Measurements from ENCODE around the gene ELMO3. TPM values are rescaled to one million over a fixed set of nuclear protein-coding genes. Genes with fewer than 3 reads are reported as not detected.

The ELMO3 gene
- polyA plus RNA-seq, 1 donor from 2014 or later = 2.2 TPM

- H3K9me2 ChIP-seq (ENCODE audit: insufficient read depth, low read length) = no peaks in the 10 kb centered on the region
- no peak overlapping the region for H3K4me2 ChIP-seq (ENCODE audit: low read length)
- H3K9ac ChIP-seq (ENCODE audit: low read length) = no peak overlapping the region
- no peaks in the 10 kb centered on the region for H3K36me3 ChIP-seq (ENCODE audit: insufficient read depth, low read length)
- peak overlapping the region; percentile 70 for H3K4me3 ChIP-seq (ENCODE audit: low read length)
- H4K20me1 ChIP-seq (ENCODE audit: insufficient read depth) = no peaks in the 10 kb centered on the region
- H3K9me3 ChIP-seq (ENCODE audit: low read length) = no peaks in the 10 kb centered on the region
- no peak for TF ChIP-seq TAF1 (IDR thresholded peaks at IDR 0.05; ENCODE audit: low read depth)
- no peak for TF ChIP-seq CTCF (IDR thresholded peaks at IDR 0.05; ENCODE audit: poor library complexity, severe bottlenecking)
- H3K79me2 ChIP-seq (replicated peaks; ENCODE audit: insufficient read depth, low read length) = no peaks in the 10 kb centered on the region
- H3F3A ChIP-seq (ENCODE audit: insufficient read depth, low read length, poor library complexity, severe bottlenecking) = no peaks in the 10 kb centered on the region
- H3K27ac ChIP-seq (ENCODE audit: low read length) = no peak overlapping the region
- H3K27me3 ChIP-seq (ENCODE audit: insufficient read depth, low read depth, low read length) = peaks cover 49% of the 10 kb centered on the region
- no peak overlapping the region for H2AFZ ChIP-seq (ENCODE audit: low read depth, low read length)
Measured at GRCh38 chr16:67250045-67250327, 51.1 kb downstream of the ELMO3 start.

- no peaks in the 10 kb centered on the region for H3K36me3 ChIP-seq (ENCODE audit: insufficient read depth, low read length)
- no peak for TF ChIP-seq TAF1 (IDR thresholded peaks at IDR 0.05; ENCODE audit: low read depth)
- TF ChIP-seq MXI1 (conservative IDR thresholded peaks at IDR 0.05; ENCODE audit: poor library complexity, severe bottlenecking) = no peak
- TF ChIP-seq RAD21 (conservative IDR thresholded peaks at IDR 0.05) = no peak
- TF ChIP-seq POLR2AphosphoS5 (IDR thresholded peaks at IDR 0.05) = no peak
- no peak for TF ChIP-seq SMC3 (conservative IDR thresholded peaks at IDR 0.05; ENCODE audit: poor library complexity)
- no peak overlapping the region for H3K9ac ChIP-seq (ENCODE audit: low read length)
Measured at GRCh38 chr16:67252609-67253497, 53.9 kb downstream of the ELMO3 start.

More at GRCh38 chr16:67252609-67253497, 53.9 kb downstream of the ELMO3 start:
- Histone ChIP-seq H3K9me3 (ENCODE audit: low read length) (no peaks in the 10 kb centered on the region), H3K79me2 (replicated peaks; ENCODE audit: insufficient read depth, low read length) (no peaks in the 10 kb centered on the region), H3K27me3 (ENCODE audit: insufficient read depth, low read depth, low read length) (peaks cover 28% of the 10 kb centered on the region), H2AFZ (ENCODE audit: low read depth, low read length) (no peak overlapping the region), H3K4me2 (ENCODE audit: low read length) (no peak overlapping the region), H3K4me3 (ENCODE audit: low read length) (no peak overlapping the region), H4K20me1 (ENCODE audit: insufficient read depth) (no peaks in the 10 kb centered on the region), H3K27ac (ENCODE audit: low read length) (no peak overlapping the region), H3K9me2 (ENCODE audit: insufficient read depth, low read length) (no peaks in the 10 kb centered on the region), H3F3A (ENCODE audit: insufficient read depth, low read length, poor library complexity, severe bottlenecking) (no peaks in the 10 kb centered on the region)

Small RNA genes lying within 50 kb of the gene (small RNA-seq; reads per million reads assigned to genes)
- gene MIR328 = 112 to 168 (median 129) reads per million in 3 experiments

Other genes starting within 250 kb of the ELMO3 start
- 1.8 and 3.7 TPM in 2 replicates for gene CES3, start 237.9 kb upstream of the ELMO3 start, polyA plus RNA-seq
- gene CES4A, start 210.5 kb upstream of the ELMO3 start, polyA plus RNA-seq = 47.0 and 51.2 TPM in 2 replicates
- 31.1 and 32.6 TPM in 2 replicates for gene CBFB, start 170.0 kb upstream of the ELMO3 start, polyA plus RNA-seq
- gene PHAF1, start 89.2 kb upstream of the ELMO3 start, polyA plus RNA-seq = 9.8 and 25.9 TPM in 2 replicates
- gene B3GNT9, start 48.1 kb upstream of the ELMO3 start, polyA plus RNA-seq = not detected in 2 replicates
- 0.96 TPM in 1 of 2 replicates, not detected in the other for gene TRADD, start 39.2 kb upstream of the ELMO3 start, polyA plus RNA-seq
- gene FBXL8, start 39.2 kb upstream of the ELMO3 start, polyA plus RNA-seq = 1.2 and 2.8 TPM in 2 replicates
- gene HSF4, start 34.4 kb upstream of the ELMO3 start, polyA plus RNA-seq = 12.7 and 27.9 TPM in 2 replicates
- gene NOL3, start 28.6 kb upstream of the ELMO3 start, polyA plus RNA-seq = 8.4 and 17.0 TPM in 2 replicates
- 323 and 356 TPM in 2 replicates for gene MATCAP1, start 15.2 kb upstream of the ELMO3 start, polyA plus RNA-seq
- gene EXOC3L1, start 9.0 kb upstream of the ELMO3 start, polyA plus RNA-seq = 0.43 and 0.96 TPM in 2 replicates
- gene E2F4, start 7.0 kb upstream of the ELMO3 start, polyA plus RNA-seq = 112 and 140 TPM in 2 replicates
- 39.2 and 53.5 TPM in 2 replicates for gene TMEM208, start 28.0 kb downstream of the ELMO3 start, polyA plus RNA-seq
- 0.92 and 6.3 TPM in 2 replicates for gene FHOD1, start 48.4 kb downstream of the ELMO3 start, polyA plus RNA-seq
- 1.6 and 1.8 TPM in 2 replicates for gene SLC9A5, start 49.8 kb downstream of the ELMO3 start, polyA plus RNA-seq
- gene PLEKHG4, start 80.4 kb downstream of the ELMO3 start, polyA plus RNA-seq = 0.28 and 1.3 TPM in 2 replicates
- 0.45 and 3.3 TPM in 2 replicates for gene KCTD19, start 127.6 kb downstream of the ELMO3 start, polyA plus RNA-seq
- 0.44 and 1.6 TPM in 2 replicates for gene LRRC36, start 127.7 kb downstream of the ELMO3 start, polyA plus RNA-seq
- gene TPPP3, start 194.4 kb downstream of the ELMO3 start, polyA plus RNA-seq = 1.1 and 2.7 TPM in 2 replicates
- gene ZDHHC1, start 217.3 kb downstream of the ELMO3 start, polyA plus RNA-seq = 1.7 TPM in 1 of 2 replicates, not detected in the other
- gene HSD11B2, start 232.0 kb downstream of the ELMO3 start, polyA plus RNA-seq = 0.24 and 2.8 TPM in 2 replicates

Measured in neural cell (in vitro differentiated cells).